Thyroid gland (tissue), 4 donors: ENCODE data around the gene ZNF385B.

Source experiments
- CTCF ChIP-seq, 6 experiments: fragments of 200-600 bp in 3 of 6; fragments of 450-650 bp in 3 of 6; sonication (generic) in 3 of 6; IDR thresholded peaks; one replicate each; pipeline ENCODE4 v1.5.1; 2016 to 2019; ENCODE audit warnings: antibody characterized with exemption in 6 of 6, mild to moderate bottlenecking in 2 of 6, inconsistent platforms in 1 of 6, moderate library complexity in 1 of 6
- POLR2A ChIP-seq, 2 donors: fragments of 450-650 bp; IDR thresholded peaks; one replicate each; pipeline ENCODE4 v1.6.1; 2017; ENCODE audit warnings: antibody characterized with exemption in 2 of 2, mild to moderate bottlenecking in 2 of 2, moderate library complexity in 1 of 2

GRCh38 chr2:179812501-179812900 lies 48.9 kb downstream of the ZNF385B start:
- no peak for TF ChIP-seq CTCF (IDR thresholded peaks at IDR 0.05)
- no peak for TF ChIP-seq POLR2A (IDR thresholded peaks at IDR 0.05)
